ENCODE data around the gene ECSCR. TPM values are rescaled to one million over a fixed set of nuclear protein-coding genes. Genes with fewer than 3 reads are reported as not detected.

Gene ECSCR
- total RNA-seq, 1 experiment from 2014 or later = not detected

DNA sequence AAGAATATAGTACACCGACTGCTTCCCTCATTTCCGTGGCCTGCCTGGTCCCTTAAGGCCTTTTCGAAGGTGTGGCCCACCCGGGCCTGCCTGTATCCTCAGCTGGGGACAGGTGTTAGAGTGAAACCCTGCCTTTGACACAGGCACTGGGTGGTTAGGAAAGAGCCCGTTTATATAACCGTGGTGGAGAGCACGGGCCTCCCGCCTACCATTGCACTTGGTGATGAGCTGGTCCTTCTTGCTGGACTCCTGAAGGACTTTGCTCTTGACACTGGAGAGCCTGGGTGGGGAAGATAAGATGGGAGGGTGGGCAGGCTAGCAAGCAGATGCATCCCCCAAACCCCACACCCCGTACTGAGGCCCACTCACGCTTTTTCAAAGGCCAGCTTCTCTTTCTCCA lies 61.0 kb downstream of the ECSCR start:
- no peaks in the 10 kb centered on the region for H3K27me3 Mint-ChIP-seq (ENCODE audit: insufficient read depth, unreplicated experiment)
- H3K4me1 Mint-ChIP-seq (ENCODE audit: insufficient read depth, unreplicated experiment) = peaks cover 23% of the 10 kb centered on the region
- no peak for DNase-seq (ENCODE audit: unreplicated experiment)
- no peak overlapping the region for H3K27ac Mint-ChIP-seq (ENCODE audit: low read depth, unreplicated experiment)
- BruUV-seq (replicated peaks) = no TSS peak
- intact Hi-C loops (cut with micrococcal nuclease) = no loop called here
- TF ChIP-seq CTCF (IDR thresholded peaks at IDR 0.05; ENCODE audit: unreplicated experiment) = no peak
- no peaks in the 10 kb centered on the region for H3K9me3 Mint-ChIP-seq (ENCODE audit: unreplicated experiment)
- POLR2A ChIA-PET = no interaction called here
- peaks cover 36% of the 10 kb centered on the region for H3K36me3 Mint-ChIP-seq (ENCODE audit: insufficient read depth, unreplicated experiment)
- H3K4me3 Mint-ChIP-seq (ENCODE audit: unreplicated experiment) = no peak overlapping the region
- CTCF ChIA-PET = interaction anchor here (0.9 to 1.4 kb wide), 3 partner anchors 29 to 854 kb away, joined by 3 to 4 read pairs (median 3); no protein-coding TSS in a partner anchor

- no peak overlapping the region for H3K4me3 Mint-ChIP-seq (ENCODE audit: unreplicated experiment)
- no peak overlapping the region for H3K27ac Mint-ChIP-seq (ENCODE audit: low read depth, unreplicated experiment)
- no peaks in the 10 kb centered on the region for H3K9me3 Mint-ChIP-seq (ENCODE audit: unreplicated experiment)
- ChIA-PET CTCF (no interaction called here), POLR2A (interaction anchor here (1.5 kb wide), 1 partner anchor 26 kb away, joined by 3 read pairs; no protein-coding TSS in a partner anchor)
- DNase-seq (ENCODE audit: unreplicated experiment) = no peak
- peaks cover 36% of the 10 kb centered on the region for H3K36me3 Mint-ChIP-seq (ENCODE audit: insufficient read depth, unreplicated experiment)
- intact Hi-C loops (cut with micrococcal nuclease) = no loop called here
- no TSS peak for BruUV-seq (replicated peaks)
- H3K4me1 Mint-ChIP-seq (ENCODE audit: insufficient read depth, unreplicated experiment) = peaks cover 21% of the 10 kb centered on the region
- H3K27me3 Mint-ChIP-seq (ENCODE audit: insufficient read depth, unreplicated experiment) = no peaks in the 10 kb centered on the region
- TF ChIP-seq CTCF (IDR thresholded peaks at IDR 0.05; ENCODE audit: unreplicated experiment) = no peak
Measured at GRCh38 chr5:139399501-139400121, 62.9 kb downstream of the ECSCR start.

Other genes with a start within 250 kb of the ECSCR start
- 152 and 159 TPM in 2 replicates for gene MATR3, start 169.0 kb downstream of the ECSCR start, total RNA-seq (2022)
- gene PAIP2, start 120.9 kb downstream of the ECSCR start, total RNA-seq (2022) = 104 and 108 TPM in 2 replicates
- gene SLC23A1, start 79.4 kb downstream of the ECSCR start, total RNA-seq (2022) = not detected in 2 replicates
- gene MZB1, start 72.8 kb downstream of the ECSCR start, total RNA-seq (2022) = not detected in 2 replicates
- gene PROB1, start 67.6 kb downstream of the ECSCR start, total RNA-seq (2022) = 2.3 and 3.1 TPM in 2 replicates
- 9.8 and 11.6 TPM in 2 replicates for gene SPATA24, start 58.7 kb downstream of the ECSCR start, total RNA-seq (2022)
- 14.1 and 15.1 TPM in 2 replicates for gene DNAJC18, start 23.2 kb downstream of the ECSCR start, total RNA-seq (2022)
- not detected in 2 replicates for gene SMIM33, start 8.3 kb upstream of the ECSCR start, total RNA-seq (2022)
- gene STING1, start 20.0 kb upstream of the ECSCR start, total RNA-seq (2022) = 33.1 and 35.1 TPM in 2 replicates
- gene UBE2D2, start 98.6 kb upstream of the ECSCR start, total RNA-seq (2022) = 306 and 329 TPM in 2 replicates
- 7.8 and 10.9 TPM in 2 replicates for gene CXXC5, start 185.6 kb upstream of the ECSCR start, total RNA-seq (2022)

All from MCF 10A (cell line).